GM21723 (cell line): ENCODE data around the gene PTGDS.

Experiments
- ATAC-seq: cut with Tn5 transposase; IDR thresholded peaks from one replicate; pipeline ENCODE4 v1.9.1; 2021; ENCODE audit warnings: mild to moderate bottlenecking, moderate library complexity; ENCODE audit not compliant: unreplicated experiment

Gene PTGDS

GRCh38 chr9:136972335-136972734, 5.0 kb upstream of the PTGDS start:
- ATAC-seq, result no peak

- no peak for ATAC-seq
Observed at GRCh38 chr9:136972743-136973142, 4.6 kb upstream of the PTGDS start.

GRCh38 chr9:136973618-136974617, 3.4 kb upstream of the PTGDS start:
- no peak for ATAC-seq

- ATAC-seq, result no peak
Observed at GRCh38 chr9:136974817-136975535, 2.3 kb upstream of the PTGDS start.

GRCh38 chr9:136975644-136976043, 1.7 kb upstream of the PTGDS start:
- no peak for ATAC-seq

- ATAC-seq, result no peak
Observed at GRCh38 chr9:136977649-136978072, 357 bp downstream of the PTGDS start.

GRCh38 chr9:136978073-136978864, 965 bp downstream of the PTGDS start:
- ATAC-seq, result no peak

- no peak for ATAC-seq
Observed at GRCh38 chr9:136978865-136979544, 1.7 kb downstream of the PTGDS start.

- ATAC-seq, result no peak
Observed at GRCh38 chr9:136979769-136980587, 2.7 kb downstream of the PTGDS start.

- ATAC-seq, result no peak
Observed at GRCh38 chr9:136980669-136981478, 3.6 kb downstream of the PTGDS start.

GRCh38 chr9:136981588-136982231, 4.4 kb downstream of the PTGDS start:
- ATAC-seq, result no peak

- ATAC-seq, result no peak
Observed at GRCh38 chr9:136982232-136983051, 5.1 kb downstream of the PTGDS start, which contains the start of gene LCNL1. Gene LCNL1 (plus strand): TSS chr9:136982993. CDS start chr9:136983587, 594 bp downstream.

- no peak for ATAC-seq
Observed at GRCh38 chr9:136983167-136983566, 5.9 kb downstream of the PTGDS start.

- no peak for ATAC-seq
Observed at GRCh38 chr9:136983656-136984314, 6.5 kb downstream of the PTGDS start.

- ATAC-seq, result no peak
Observed at GRCh38 chr9:136984464-136985026, 7.2 kb downstream of the PTGDS start.

GRCh38 chr9:136985027-136985602, 7.8 kb downstream of the PTGDS start:
- ATAC-seq, result no peak
